Measurements from ENCODE around the gene BCAP31. TPM values are rescaled to one million over a fixed set of nuclear protein-coding genes. Genes with fewer than 3 reads are reported as not detected.
A peak's percentile ranks its signal among the peaks of the same experiment; 100 is the strongest.
"Not testable (repeated sequence)": the region's sequence is repeated elsewhere in the genome, so short reads cannot be mapped to it uniquely, and the experiment has no call there.

BCAP31 gene
- total and polyA plus RNA-seq, 3 donors from 2014 or later = 149 to 222 (median 153) TPM

DNA sequence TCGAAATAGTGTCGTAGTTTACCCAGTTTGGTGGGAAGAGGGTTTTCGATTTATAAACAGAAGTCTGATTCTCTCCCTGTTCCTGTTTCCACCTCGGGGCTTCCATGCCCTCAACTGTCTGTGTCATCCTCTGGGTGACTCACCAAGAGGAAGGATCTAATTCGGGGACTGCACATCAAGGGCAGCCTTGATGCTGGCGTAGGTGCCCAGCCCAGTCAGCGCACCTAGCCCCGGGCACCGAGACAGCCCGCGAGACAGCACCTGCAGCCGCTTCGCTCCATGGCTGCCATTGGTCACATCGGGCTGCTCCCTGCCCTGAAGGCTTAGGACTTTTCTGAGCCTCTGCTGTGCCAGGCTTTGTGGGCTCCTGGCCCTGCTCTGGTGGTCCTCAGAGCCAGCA, 8.2 kb upstream of the BCAP31 start:
- intact Hi-C loops (cut with DNase I; ENCODE audit: low total_unique reads) = no loop called here
- no peaks in the 10 kb centered on the region for H3K36me3 ChIP-seq (ENCODE audit: low read depth, missing control alignments)
- 81 to 90% methylated on average over 6 to 14 of the region's 14 CpGs for WGBS, 2 donors
- H3K4me3 ChIP-seq = no peak overlapping the region
- peak overlapping the region in 1 of 2 donors; percentile 41 for H3K27ac ChIP-seq
- H3K4me1 ChIP-seq = no peaks in the 10 kb centered on the region
- DNase-seq = no peak
- no peaks in the 10 kb centered on the region for H3K27me3 ChIP-seq
- TF ChIP-seq, protein P1, sequence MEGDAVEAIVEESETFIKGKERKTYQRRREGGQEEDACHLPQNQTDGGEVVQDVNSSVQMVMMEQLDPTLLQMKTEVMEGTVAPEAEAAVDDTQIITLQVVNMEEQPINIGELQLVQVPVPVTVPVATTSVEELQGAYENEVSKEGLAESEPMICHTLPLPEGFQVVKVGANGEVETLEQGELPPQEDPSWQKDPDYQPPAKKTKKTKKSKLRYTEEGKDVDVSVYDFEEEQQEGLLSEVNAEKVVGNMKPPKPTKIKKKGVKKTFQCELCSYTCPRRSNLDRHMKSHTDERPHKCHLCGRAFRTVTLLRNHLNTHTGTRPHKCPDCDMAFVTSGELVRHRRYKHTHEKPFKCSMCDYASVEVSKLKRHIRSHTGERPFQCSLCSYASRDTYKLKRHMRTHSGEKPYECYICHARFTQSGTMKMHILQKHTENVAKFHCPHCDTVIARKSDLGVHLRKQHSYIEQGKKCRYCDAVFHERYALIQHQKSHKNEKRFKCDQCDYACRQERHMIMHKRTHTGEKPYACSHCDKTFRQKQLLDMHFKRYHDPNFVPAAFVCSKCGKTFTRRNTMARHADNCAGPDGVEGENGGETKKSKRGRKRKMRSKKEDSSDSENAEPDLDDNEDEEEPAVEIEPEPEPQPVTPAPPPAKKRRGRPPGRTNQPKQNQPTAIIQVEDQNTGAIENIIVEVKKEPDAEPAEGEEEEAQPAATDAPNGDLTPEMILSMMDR (IDR thresholded peaks at IDR 0.05) = no peak
- TF ChIP-seq POLR2A (IDR thresholded peaks at IDR 0.05) = no peak
- no peaks in the 10 kb centered on the region for H3K9me3 ChIP-seq

DNA sequence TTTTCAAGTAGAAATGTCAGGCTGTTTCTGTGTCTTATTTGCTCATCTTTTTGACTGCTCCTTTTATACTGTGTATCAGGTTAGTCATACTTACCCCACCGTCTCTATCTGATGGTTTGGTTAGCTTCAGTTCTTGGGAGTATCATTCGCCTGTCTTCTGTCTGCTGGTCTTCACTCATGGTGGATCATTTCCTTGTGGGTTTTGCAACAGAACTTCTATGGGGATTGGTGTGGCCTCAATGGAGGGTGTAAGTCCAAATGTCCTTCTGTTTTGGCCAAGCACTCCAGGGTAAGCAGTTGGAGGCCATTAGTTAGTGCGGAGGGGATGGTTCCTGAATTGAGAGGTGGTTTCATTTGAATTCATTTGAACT, 7.6 kb upstream of the BCAP31 start:
- H3K4me1 ChIP-seq = no peaks in the 10 kb centered on the region
- WGBS, 2 donors = 53 to 90% methylated on average over 2 to 3 of the region's 3 CpGs
- intact Hi-C loops (cut with DNase I; ENCODE audit: low total_unique reads) = no loop called here
- no peaks in the 10 kb centered on the region for H3K36me3 ChIP-seq (ENCODE audit: low read depth, missing control alignments)
- H3K9me3 ChIP-seq = no peaks in the 10 kb centered on the region
- H3K27me3 ChIP-seq = no peaks in the 10 kb centered on the region
- TF ChIP-seq POLR2A (IDR thresholded peaks at IDR 0.05) = no peak
- no peak for DNase-seq
- no peak overlapping the region for H3K4me3 ChIP-seq
- peak overlapping the region in 1 of 2 donors; percentile 41 for H3K27ac ChIP-seq

DNA sequence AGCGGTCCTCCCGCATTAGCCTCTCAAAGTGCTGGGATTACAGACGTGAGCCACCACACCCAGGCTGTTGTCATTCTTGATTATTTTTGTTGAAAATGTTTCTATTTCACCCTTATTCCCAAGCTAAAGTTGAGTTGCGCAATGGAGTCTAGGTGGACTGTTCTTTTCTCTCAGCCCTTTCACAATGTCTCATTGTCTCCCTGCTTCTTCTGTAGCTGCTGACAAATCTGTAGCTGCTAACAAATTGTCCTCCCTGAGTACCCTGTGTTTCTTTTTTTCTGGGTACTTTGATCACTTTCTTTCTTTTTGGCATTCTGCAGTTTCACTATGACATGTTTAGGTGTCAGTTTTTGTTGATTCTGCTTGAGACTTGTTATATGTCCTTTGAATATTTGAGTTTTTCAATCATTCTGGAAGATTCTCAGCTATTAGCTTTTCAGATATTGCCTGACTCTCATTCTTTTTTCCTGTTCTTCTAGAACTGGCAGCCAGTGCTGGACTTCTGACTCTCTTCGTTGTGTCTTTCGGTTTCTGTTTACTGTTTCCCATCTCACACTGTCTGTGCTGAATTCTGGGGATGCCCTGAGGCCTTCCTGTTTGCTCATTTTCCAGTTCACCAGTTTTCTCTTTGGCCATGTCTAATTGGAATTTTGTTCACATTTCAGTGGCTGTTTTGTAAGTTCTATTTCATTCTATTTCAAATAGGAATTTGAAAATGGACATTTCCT, 7.1 kb upstream of the BCAP31 start:
- Histone ChIP-seq H3K4me1 (no peaks in the 10 kb centered on the region), H3K27ac (no peak overlapping the region), H3K36me3 (ENCODE audit: low read depth, missing control alignments) (no peaks in the 10 kb centered on the region), H3K9me3 (no peaks in the 10 kb centered on the region), H3K4me3 (no peak overlapping the region), H3K27me3 (no peaks in the 10 kb centered on the region)
- 76 to 97% methylated on average over 6 of the region's 6 CpGs for WGBS, 2 donors
- no peak for TF ChIP-seq POLR2A (IDR thresholded peaks at IDR 0.05)
- TF ChIP-seq, protein P1 (IDR thresholded peaks at IDR 0.05) = no peak
- no peak for DNase-seq
- intact Hi-C loops (cut with DNase I; ENCODE audit: low total_unique reads) = no loop called here

DNA sequence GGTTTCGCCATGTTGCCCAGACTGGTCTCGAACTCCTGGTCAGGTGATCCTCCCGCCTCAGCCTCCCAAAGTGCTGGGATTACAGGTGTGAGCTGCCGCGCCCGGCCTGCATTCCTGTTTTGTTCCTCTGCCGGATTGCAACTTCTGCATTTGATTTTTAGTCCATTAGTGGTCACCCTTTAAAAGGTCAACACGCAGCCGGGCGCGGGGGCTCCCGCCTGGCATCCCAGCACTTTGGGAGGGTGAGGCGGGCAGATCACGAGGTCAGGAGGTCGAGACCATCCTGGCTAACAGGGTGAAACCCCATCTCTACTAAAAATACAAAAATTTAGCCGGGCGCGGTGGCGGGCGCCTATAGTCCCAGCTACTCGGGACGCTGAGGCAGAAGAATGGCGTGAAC, 5.9 kb upstream of the BCAP31 start:
- intact Hi-C loops (cut with DNase I; ENCODE audit: low total_unique reads) = not testable (repeated sequence)

DNA sequence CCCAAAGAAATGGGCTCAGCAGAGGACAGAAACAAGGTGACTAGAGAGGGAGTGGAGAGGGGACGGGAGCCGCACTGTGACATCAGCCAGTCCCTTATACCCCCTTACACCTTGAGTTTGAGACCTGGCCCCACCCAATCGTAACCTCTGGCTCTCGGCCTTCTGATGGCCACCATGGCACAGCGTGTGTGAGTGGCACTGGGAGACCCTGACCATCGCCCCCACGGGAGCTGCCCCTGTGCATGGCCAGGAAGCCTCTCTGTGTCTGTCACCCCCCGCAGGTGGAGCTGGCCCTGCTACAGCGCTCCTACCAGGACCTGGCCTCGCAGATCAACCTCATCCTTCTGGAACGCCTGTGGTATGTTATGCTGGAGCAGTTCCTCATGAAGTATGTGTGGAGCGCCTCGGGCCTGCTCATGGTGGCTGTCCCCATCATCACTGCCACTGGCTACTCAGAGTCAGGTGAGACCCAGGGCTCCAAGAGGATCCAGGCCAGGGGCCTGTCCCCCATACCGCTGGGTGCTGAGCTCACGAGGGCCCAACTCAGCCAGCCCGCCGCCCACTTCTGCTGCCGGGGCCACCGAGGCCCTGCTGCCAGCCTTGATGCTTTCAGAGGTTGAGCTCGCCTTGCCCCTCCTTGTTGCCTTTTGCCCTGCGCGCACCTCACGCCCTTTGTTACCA, 4.9 kb upstream of the BCAP31 start:
- intact Hi-C loops (cut with DNase I; ENCODE audit: low total_unique reads) = loop anchor here (10.0 kb wide), 1 partner anchor 66 kb away; the partner anchor contains the start of genes IDH3G and SSR4
- no peaks in the 10 kb centered on the region for H3K4me1 ChIP-seq
- no peaks in the 10 kb centered on the region for H3K36me3 ChIP-seq (ENCODE audit: low read depth, missing control alignments)
- no peaks in the 10 kb centered on the region for H3K9me3 ChIP-seq
- TF ChIP-seq, protein P1 (IDR thresholded peaks at IDR 0.05) = no peak
- TF ChIP-seq POLR2A (IDR thresholded peaks at IDR 0.05) = no peak
- 92 to 93% methylated on average over 4 to 22 of the region's 23 CpGs for WGBS, 2 donors
- no peak for DNase-seq
- H3K4me3 ChIP-seq = no peak overlapping the region
- H3K27me3 ChIP-seq = no peaks in the 10 kb centered on the region
- H3K27ac ChIP-seq = no peak overlapping the region

More for the DNA sequence above, 5.9 kb upstream of the BCAP31 start:
- H3K4me1 ChIP-seq; H3K27ac ChIP-seq; H3K27me3 ChIP-seq; H3K9me3 ChIP-seq; DNase-seq; H3K4me3 ChIP-seq; H3K36me3 ChIP-seq (ENCODE audit: low read depth, missing control alignments): not testable (repeated sequence)
- 90 to 91% methylated on average over 21 of the region's 23 CpGs for WGBS, 2 donors
